ENCODE results near the gene MT1A.
A peak's percentile ranks its signal among the peaks of the same experiment; 100 is the strongest.

Gene MT1A

GRCh38 chr16:56679078-56679730 lies 40.7 kb downstream of the MT1A start:
- no peaks in the 10 kb centered on the region for H3K79me2 ChIP-seq (ENCODE audit: low read length)
- H3K4me2 ChIP-seq (ENCODE audit: low read depth, low read length): no peak overlapping the region
- H4K20me1 ChIP-seq (ENCODE audit: insufficient read depth, low read length): no peaks in the 10 kb centered on the region
- no peak overlapping the region for H2AFZ ChIP-seq (ENCODE audit: low read length)
- H3K27me3 ChIP-seq (replicated peaks; ENCODE audit: insufficient read depth, low read length): peaks cover 31% of the 10 kb centered on the region
- H3K27ac ChIP-seq (ENCODE audit: low read length): no peak overlapping the region
- H3K9me3 ChIP-seq (replicated peaks; ENCODE audit: insufficient read depth, low read length): no peaks in the 10 kb centered on the region
- H3K4me1 ChIP-seq (ENCODE audit: low read length): no peaks in the 10 kb centered on the region
- H3K9ac ChIP-seq (ENCODE audit: low read length): no peak overlapping the region
- TF ChIP-seq CTCF (IDR thresholded peaks at IDR 0.05; ENCODE audit: low read length) (no peak), EZH2 (optimal IDR thresholded peaks at IDR 0.05; ENCODE audit: low read depth, low read length) (no peak)
- H3F3A ChIP-seq (ENCODE audit: insufficient read depth, low read length): no peaks in the 10 kb centered on the region
- H3K36me3 ChIP-seq (replicated peaks; ENCODE audit: insufficient read depth, low read length): no peaks in the 10 kb centered on the region
- no peaks in the 10 kb centered on the region for H3K9me2 ChIP-seq (replicated peaks; ENCODE audit: insufficient read depth, low read length)
- H3K4me3 ChIP-seq (ENCODE audit: low read length): no peak overlapping the region
- DNase-seq: no peak

- H3K4me1 ChIP-seq (ENCODE audit: low read length): no peaks in the 10 kb centered on the region
- no peak overlapping the region for H3K27ac ChIP-seq (ENCODE audit: low read length)
- no peak for DNase-seq
- TF ChIP-seq EZH2phosphoT487 (IDR thresholded peaks at IDR 0.05; ENCODE audit: low read length) (no peak), EZH2 (optimal IDR thresholded peaks at IDR 0.05; ENCODE audit: low read depth, low read length) (no peak), CTCF (IDR thresholded peaks at IDR 0.05; ENCODE audit: low read length) (no peak)
- no peak overlapping the region for H3K9ac ChIP-seq (ENCODE audit: low read length)
- H3F3A ChIP-seq (ENCODE audit: insufficient read depth, low read length): no peaks in the 10 kb centered on the region
- no peak overlapping the region for H3K4me3 ChIP-seq (ENCODE audit: low read length)
- H3K9me2 ChIP-seq (replicated peaks; ENCODE audit: insufficient read depth, low read length): no peaks in the 10 kb centered on the region
- no peaks in the 10 kb centered on the region for H3K79me2 ChIP-seq (ENCODE audit: low read length)
- H3K4me2 ChIP-seq (ENCODE audit: low read depth, low read length): no peak overlapping the region
- H2AFZ ChIP-seq (ENCODE audit: low read length): no peak overlapping the region
- peaks cover 31% of the 10 kb centered on the region for H3K27me3 ChIP-seq (replicated peaks; ENCODE audit: insufficient read depth, low read length)
- no peaks in the 10 kb centered on the region for H3K36me3 ChIP-seq (replicated peaks; ENCODE audit: insufficient read depth, low read length)
- H4K20me1 ChIP-seq (ENCODE audit: insufficient read depth, low read length): no peaks in the 10 kb centered on the region
- no peaks in the 10 kb centered on the region for H3K9me3 ChIP-seq (replicated peaks; ENCODE audit: insufficient read depth, low read length)
These were observed 41.4 kb downstream of the MT1A start for GRCh38 chr16:56679818-56680217.

- no peaks in the 10 kb centered on the region for H4K20me1 ChIP-seq (ENCODE audit: insufficient read depth, low read length)
- H3F3A ChIP-seq (ENCODE audit: insufficient read depth, low read length): no peaks in the 10 kb centered on the region
- H3K9me2 ChIP-seq (replicated peaks; ENCODE audit: insufficient read depth, low read length): no peaks in the 10 kb centered on the region
- no peaks in the 10 kb centered on the region for H3K9me3 ChIP-seq (replicated peaks; ENCODE audit: insufficient read depth, low read length)
- peak within 1 kb of the TSS; percentile 90 for H3K4me2 ChIP-seq (ENCODE audit: low read depth, low read length)
- TF ChIP-seq EZH2 (optimal IDR thresholded peaks at IDR 0.05; ENCODE audit: low read depth, low read length) (no peak), EZH2phosphoT487 (IDR thresholded peaks at IDR 0.05; ENCODE audit: low read length) (no peak), CTCF (IDR thresholded peaks at IDR 0.05; ENCODE audit: low read length) (no peak)
- H3K9ac ChIP-seq (ENCODE audit: low read length): peak within 1 kb of the TSS; percentile 59; the same call in 1 of the 2 replicates
- H3K4me3 ChIP-seq (ENCODE audit: low read length): peak within 1 kb of the TSS; percentile 71
- H3K79me2 ChIP-seq (ENCODE audit: low read length): no peaks in the 10 kb centered on the region
- no peaks in the 10 kb centered on the region for H3K4me1 ChIP-seq (ENCODE audit: low read length)
- peak within 1 kb of the TSS; percentile 98 for H2AFZ ChIP-seq (ENCODE audit: low read length)
- peak; percentile 87 for DNase-seq
- H3K27me3 ChIP-seq (replicated peaks; ENCODE audit: insufficient read depth, low read length): peaks cover 19% of the 10 kb centered on the region
- no peak within 1 kb of the TSS for H3K27ac ChIP-seq (ENCODE audit: low read length)
- H3K36me3 ChIP-seq (replicated peaks; ENCODE audit: insufficient read depth, low read length): no peaks in the 10 kb centered on the region
These were observed 43.7 kb downstream of the MT1A start, which contains the start of gene MT1X for GRCh38 chr16:56681939-56682702. Gene MT1X (plus strand): TSS chr16:56682470. CDS start chr16:56682541, 71 bp downstream.

Data from MM.1S (cell line).